K562 (cell line): ENCODE results near the gene NKIRAS2. TPM values are rescaled to one million over a fixed set of nuclear protein-coding genes. Genes with fewer than 3 reads are reported as not detected.

Experiments used
- ATAC-seq: fragments of 200-7000 bp; cut with Tn5 transposase; 3 replicates; pipeline ENCODE4 v1.9.1; 2020; ENCODE audit warnings: moderate library complexity
- BruUV-seq: library from RNA; stranded (reverse); fragments of 400-500 nt; replicated peaks from 2 replicates; lab custom pipeline; 2021; lab: Mats Ljungman, UMichigan
- CTCF ChIA-PET: fragments of 300-600 bp; formaldehyde crosslinking; extraction: SDS; loops from one replicate; lab custom pipeline; 2021; ENCODE audit warnings: low intra/inter-chr PET ratio; lab: Yijun Ruan, JAX
- POLR2A ChIA-PET: fragments of 300-600, 350-650 bp; sonication (Branson Sonifier 250); formaldehyde crosslinking; extraction: SDS; loops from one replicate; lab custom pipeline; 2021; ENCODE audit warnings: antibody characterized with exemption, inconsistent platforms; lab: Yijun Ruan, JAX
- DNase-seq, 4 experiments: peaks; one replicate each; pipeline versions ENCODE4 v3.0.0 to v3.0.0-alpha.2; 2011 to 2018; ENCODE audit warnings: low spot score in 3 of 4, mixed read lengths in 3 of 4; ENCODE audit errors: extremely low read depth in 1 of 4
- FAIRE-seq: peaks from 2 replicates; lab custom pipeline; 2011; peaks lifted over from hg19 to GRCh38; lab: Jason Lieb, UNC
- H2AFZ ChIP-seq: 2 replicates; pipeline ENCODE4 v1.6.0; 2011; ENCODE audit warnings: low read depth, low read length, control low read depth, inconsistent platforms
- H3K27ac ChIP-seq: fragments of 200-600 bp; 3 replicates; pipeline ENCODE4 v1.8.0; 2011; ENCODE audit warnings: low read depth, mild to moderate bottlenecking, control low read depth, inconsistent platforms, low read length, moderate library complexity, mixed read lengths; ENCODE audit errors: extremely low read depth
- H3K27me3 ChIP-seq, 2 experiments: fragments of 300-600 bp in 1 of 2; 2 replicates in 1 of 2; 3 replicates in 1 of 2; pipeline versions ENCODE4 v1.6.0 to v1.8.0; 2011; ENCODE audit warnings: inconsistent platforms in 2 of 2, low read length in 2 of 2, mild to moderate bottlenecking in 1 of 2, mixed read lengths in 1 of 2, moderate library complexity in 1 of 2; ENCODE audit not compliant: control insufficient read depth in 2 of 2, insufficient read depth in 2 of 2
- H3K36me3 ChIP-seq: fragments of 300-600 bp; 3 replicates; pipeline ENCODE4 v1.8.0; 2011; ENCODE audit warnings: mild to moderate bottlenecking, low read length, inconsistent platforms; ENCODE audit not compliant: control insufficient read depth, insufficient read depth
- H3K4me1 ChIP-seq, 2 experiments: fragments of 200-600 bp in 1 of 2; replicated peaks in 1 of 2; 2 replicates in 1 of 2; 3 replicates in 1 of 2; pipeline versions ENCODE4 v1.5.1 to v1.8.0; 2011; ENCODE audit warnings: inconsistent platforms in 2 of 2, low read length in 2 of 2, mild to moderate bottlenecking in 1 of 2, mixed read lengths in 1 of 2, moderate library complexity in 1 of 2; ENCODE audit not compliant: control insufficient read depth in 2 of 2, insufficient read depth in 2 of 2
- H3K4me2 ChIP-seq: 2 replicates; pipeline ENCODE4 v1.6.1; 2011; ENCODE audit warnings: low read length, control low read depth, inconsistent platforms, mixed read lengths; ENCODE audit not compliant: insufficient read depth
- H3K4me3 ChIP-seq: fragments of 200-600 bp; sonication (generic), shearing (Covaris generic); 2 replicates; pipeline ENCODE4 v1.5.1; 2016; ENCODE audit warnings: control low read depth, inconsistent platforms
- H3K79me2 ChIP-seq: fragments of 200-600 bp; 3 replicates; pipeline ENCODE4 v1.8.0; 2011; ENCODE audit warnings: low read length, inconsistent platforms; ENCODE audit not compliant: control insufficient read depth, insufficient read depth
- H3K9ac ChIP-seq, 2 experiments: 2 replicates each; pipeline versions ENCODE4 v1.6.0 to v1.6.1; 2011; ENCODE audit warnings: low read depth in 2 of 2, low read length in 2 of 2, control low read depth in 1 of 2, inconsistent platforms in 1 of 2, mild to moderate bottlenecking in 1 of 2, mixed read lengths in 1 of 2; ENCODE audit not compliant: insufficient read depth in 1 of 2
- H3K9me1 ChIP-seq: one replicate; pipeline ENCODE4 v1.6.0; 2011; ENCODE audit warnings: inconsistent platforms, mild to moderate bottlenecking, low read length, moderate library complexity; ENCODE audit not compliant: control insufficient read depth, insufficient read depth
- H3K9me3 ChIP-seq: replicated peaks from 2 replicates; pipeline ENCODE4 v1.5.1; 2011; ENCODE audit warnings: low read depth, low read length, inconsistent platforms; ENCODE audit not compliant: control insufficient read depth, insufficient read depth
- H4K20me1 ChIP-seq: replicated peaks from 2 replicates; pipeline ENCODE4 v1.6.1; 2011; ENCODE audit warnings: low read length, inconsistent platforms, mixed read lengths; ENCODE audit not compliant: control insufficient read depth, insufficient read depth
- COPS2 ChIP-seq: fragments of 450-650 bp; conservative IDR thresholded peaks from 2 replicates; pipeline ENCODE4 v1.6.1; 2016; ENCODE audit warnings: mild to moderate bottlenecking, moderate library complexity
- FOSL1 ChIP-seq: fragments of 200-800 bp; sonication (Bioruptor generic); conservative IDR thresholded peaks from 2 replicates; pipeline ENCODE4 v1.6.1; 2016; ENCODE audit warnings: missing genetic modification characterization, missing compliant biosample characterization
- FOXK1 ChIP-seq: sonication (generic); formaldehyde crosslinking; IDR thresholded peaks from 2 replicates; pipeline ENCODE4 v1.8.0; 2022; ENCODE audit warnings: missing genetic modification reagents, mild to moderate bottlenecking, borderline replicate concordance
- FUS ChIP-seq: fragments of 200-400 bp; formaldehyde crosslinking; optimal IDR thresholded peaks from 2 replicates; pipeline ENCODE3; 2017; ENCODE audit warnings: low read depth, low read length
- ILF3 ChIP-seq: fragments of 450-650 bp; IDR thresholded peaks from 2 replicates; pipeline ENCODE4 v1.6.1; 2018; ENCODE audit warnings: antibody characterized with exemption, mild to moderate bottlenecking, moderate library complexity, borderline replicate concordance
- JUNB ChIP-seq: fragments of 450-650 bp; formaldehyde crosslinking; conservative IDR thresholded peaks from 2 replicates; pipeline ENCODE4 v1.4.0; 2020; ENCODE audit warnings: mild to moderate bottlenecking
- KAT2B ChIP-seq: IDR thresholded peaks from one replicate; pipeline ENCODE4 v1.6.1; 2012; ENCODE audit warnings: low read depth, mild to moderate bottlenecking, control low read depth, inconsistent platforms, low read length, moderate library complexity
- KLF1 ChIP-seq: fragments of 450-650 bp; IDR thresholded peaks from 2 replicates; pipeline ENCODE4 v1.6.1; 2016; ENCODE audit warnings: missing genetic modification characterization, missing compliant biosample characterization
- NCOA6 ChIP-seq: fragments of 450-650 bp; IDR thresholded peaks from 2 replicates; pipeline ENCODE4 v1.6.1; 2017; ENCODE audit warnings: mild to moderate bottlenecking
- NFIX ChIP-seq: fragments of 250-450 bp; sonication (Bioruptor Pico); IDR thresholded peaks from 2 replicates; pipeline ENCODE4 v1.4.0; 2020; ENCODE audit warnings: low read depth, mild to moderate bottlenecking, moderate library complexity
- NKRF ChIP-seq: fragments of 450-650 bp; IDR thresholded peaks from 2 replicates; pipeline ENCODE4 v1.6.1; 2016; ENCODE audit warnings: borderline replicate concordance
- ZNF277 ChIP-seq: fragments of 250-450 bp; sonication (Bioruptor Pico); IDR thresholded peaks from 2 replicates; pipeline ENCODE4 v1.8.0; 2022; ENCODE audit warnings: inconsistent platforms, mild to moderate bottlenecking, moderate library complexity, borderline replicate concordance
- ZNF764 ChIP-seq: fragments of 250-450 bp; sonication (Bioruptor Pico); IDR thresholded peaks from 2 replicates; pipeline ENCODE4 v1.4.0; 2020; ENCODE audit warnings: low read depth, mild to moderate bottlenecking, moderate library complexity
- WGBS: fragments of 100-300 bp; shearing (Covaris generic); methylation state at CpG from one replicate; pipeline ENCODE4 v1.1.6; 2016; ENCODE audit warnings: low coverage, mixed read lengths; ENCODE audit not compliant: insufficient coverage; ENCODE audit errors: missing lambda C conversion rate; 5-methylcytosine and 5-hydroxymethylcytosine counted together
- in situ Hi-C: fragments of 300-500 bp; cut with MboI; formaldehyde crosslinking; loops from 4 replicates; pipeline ENCODE4 v1.15.0; 2018; ENCODE audit warnings: inconsistent platforms, mixed read lengths
- intact Hi-C: fragments of 100-400 bp; cut with micrococcal nuclease; formaldehyde crosslinking; loops from 2 replicates; pipeline ENCODE4 v1.14.2; 2022
- polyA plus RNA-seq, 8 experiments: library from polyadenylated mRNA; depleted of rRNA in 4 of 8; stranded (reverse) in 5 of 8; unstranded in 3 of 8; fragments of >200 nt; fragmentation: Nextera tagmentation in 2 of 8; fragmentation: Illumina TruSeq in 1 of 8; extraction: Ambion mirVana in 2 of 8; extraction: Trizol in 1 of 8; gene quantifications; 2 replicates each; pipeline versions ENCODE4 v1.2.1 to v1.2.3, GENCODE V29; 2011 to 2014; ENCODE audit warnings: inconsistent platforms in 1 of 8, missing spikeins in 1 of 8
- total RNA-seq, 7 experiments: library from RNA; depleted of rRNA in 6 of 7; stranded (reverse); fragments of >200 nt in 6 of 7; fragmentation: Illumina TruSeq in 2 of 7; extraction: Trizol in 2 of 7; gene quantifications; 2 replicates each; pipeline versions ENCODE4 v1.2.1 to v1.2.3, GENCODE V29; 2011 to 2021; ENCODE audit warnings: low replicate concordance in 1 of 7
- TF ChIP-seq, protein P1 (sequence below): sonication (generic); formaldehyde crosslinking; IDR thresholded peaks from 2 replicates; pipeline ENCODE4 v1.8.0; 2022; ENCODE audit warnings: missing genetic modification reagents, mild to moderate bottlenecking, borderline replicate concordance
- TF ChIP-seq, protein P2 (sequence below): fragments of 250-450 bp; sonication (Bioruptor Pico); IDR thresholded peaks from 2 replicates; pipeline ENCODE4 v1.9.0; 2021; ENCODE audit warnings: mild to moderate bottlenecking
- TF ChIP-seq, protein P3 (sequence below): fragments of 450-650 bp; formaldehyde crosslinking; IDR thresholded peaks from 2 replicates; pipeline ENCODE4 v1.4.0; 2022; ENCODE audit warnings: missing genetic modification characterization

Gene NKIRAS2
- total and polyA plus RNA-seq, 9 of the 15 experiments (the other 6 are each of a cell fraction or from before 2014, with no cell fraction given): 10.1 to 65.5 (median 29.8) TPM

DNA sequence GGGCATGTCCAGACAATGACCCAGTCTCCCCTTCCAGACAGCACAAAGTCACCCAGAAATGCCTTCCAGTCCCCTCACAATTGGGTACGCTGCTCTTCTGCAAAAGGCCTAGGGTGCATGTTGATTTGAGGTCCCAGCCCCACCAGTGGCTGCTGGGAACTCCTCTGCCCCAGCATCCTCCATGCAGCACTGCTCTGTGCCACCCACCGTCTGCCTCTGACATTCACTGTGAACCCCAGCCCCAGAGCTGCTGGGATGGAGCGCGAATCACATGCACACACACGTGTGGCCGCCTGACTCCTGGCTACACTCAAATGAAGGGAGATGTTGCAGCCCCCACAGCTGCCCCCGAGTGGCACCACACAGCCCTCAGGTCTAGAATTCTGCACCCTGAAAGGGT is 31.8 kb downstream of the NKIRAS2 start (continued):
- TF ChIP-seq, protein P1, sequence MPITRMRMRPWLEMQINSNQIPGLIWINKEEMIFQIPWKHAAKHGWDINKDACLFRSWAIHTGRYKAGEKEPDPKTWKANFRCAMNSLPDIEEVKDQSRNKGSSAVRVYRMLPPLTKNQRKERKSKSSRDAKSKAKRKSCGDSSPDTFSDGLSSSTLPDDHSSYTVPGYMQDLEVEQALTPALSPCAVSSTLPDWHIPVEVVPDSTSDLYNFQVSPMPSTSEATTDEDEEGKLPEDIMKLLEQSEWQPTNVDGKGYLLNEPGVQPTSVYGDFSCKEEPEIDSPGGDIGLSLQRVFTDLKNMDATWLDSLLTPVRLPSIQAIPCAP (CRISPR knock-in tag): no peak
- TF ChIP-seq FOSL1 (tag) (no peak), NCOA6 (no peak)

DNA sequence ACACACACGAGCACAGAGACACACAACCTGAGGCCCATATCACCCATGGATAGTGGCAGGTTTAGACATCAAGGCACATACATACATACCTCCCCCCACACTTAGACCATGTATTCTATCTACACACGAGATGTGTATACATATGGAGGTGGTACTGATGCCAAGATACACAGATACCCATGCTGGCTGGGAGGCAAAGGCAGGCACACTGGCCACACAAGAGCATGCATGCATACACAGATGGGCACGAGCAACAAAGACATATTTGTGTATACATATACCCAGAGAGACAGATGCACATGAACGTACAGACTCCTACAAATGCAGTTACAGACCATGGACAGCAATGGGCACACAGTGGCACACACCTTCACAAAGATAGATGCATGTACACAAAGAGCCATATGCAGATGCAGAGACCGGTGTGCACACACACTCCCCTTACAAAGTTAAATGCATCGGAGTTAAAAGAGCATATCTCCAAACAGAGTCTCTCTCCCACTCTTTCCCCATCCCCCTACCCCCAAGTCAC is 32.5 kb downstream of the NKIRAS2 start:
- FAIRE-seq: no peak
- Histone ChIP-seq H3K27me3 (peaks cover 10 to 53% of the 10 kb centered on the region in 2 experiments; a peak in 4 of 5 replicates), H3K4me2 (no peak overlapping the region), H3K36me3 (no peaks in the 10 kb centered on the region), H3K9me3 (no peaks in the 10 kb centered on the region), H3K27ac (no peak overlapping the region), H2AFZ (no peak overlapping the region), H3K9ac (no peak overlapping the region), H4K20me1 (no peaks in the 10 kb centered on the region), H3K9me1 (no peaks in the 10 kb centered on the region), H3K4me3 (no peak overlapping the region), H3K4me1 (peaks cover 3 to 14% of the 10 kb centered on the region in 2 experiments; a peak in 3 of 5 replicates), H3K79me2 (no peaks in the 10 kb centered on the region)
- WGBS: 12% methylated on average over 6 of the region's 6 CpGs
- POLR2A ChIA-PET: no interaction called here
- no TSS peak for BruUV-seq
- DNase-seq: no peak
- in situ Hi-C loops: no loop called here
- intact Hi-C loops: no loop called here
- no peak for ATAC-seq
- CTCF ChIA-PET: no interaction called here
- no peak for TF ChIP-seq NKRF
- TF ChIP-seq, protein P2, sequence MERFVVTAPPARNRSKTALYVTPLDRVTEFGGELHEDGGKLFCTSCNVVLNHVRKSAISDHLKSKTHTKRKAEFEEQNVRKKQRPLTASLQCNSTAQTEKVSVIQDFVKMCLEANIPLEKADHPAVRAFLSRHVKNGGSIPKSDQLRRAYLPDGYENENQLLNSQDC (CRISPR knock-in tag): no peak
- TF ChIP-seq, protein P3, sequence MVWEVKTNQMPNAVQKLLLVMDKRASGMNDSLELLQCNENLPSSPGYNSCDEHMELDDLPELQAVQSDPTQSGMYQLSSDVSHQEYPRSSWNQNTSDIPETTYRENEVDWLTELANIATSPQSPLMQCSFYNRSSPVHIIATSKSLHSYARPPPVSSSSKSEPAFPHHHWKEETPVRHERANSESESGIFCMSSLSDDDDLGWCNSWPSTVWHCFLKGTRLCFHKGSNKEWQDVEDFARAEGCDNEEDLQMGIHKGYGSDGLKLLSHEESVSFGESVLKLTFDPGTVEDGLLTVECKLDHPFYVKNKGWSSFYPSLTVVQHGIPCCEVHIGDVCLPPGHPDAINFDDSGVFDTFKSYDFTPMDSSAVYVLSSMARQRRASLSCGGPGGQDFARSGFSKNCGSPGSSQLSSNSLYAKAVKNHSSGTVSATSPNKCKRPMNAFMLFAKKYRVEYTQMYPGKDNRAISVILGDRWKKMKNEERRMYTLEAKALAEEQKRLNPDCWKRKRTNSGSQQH (CRISPR knock-in tag): no peak
- TF ChIP-seq KLF1 (tag): no peak
- TF ChIP-seq NFIX (CRISPR knock-in tag): no peak
- TF ChIP-seq JUNB: no peak
- TF ChIP-seq COPS2: no peak
- no peak for TF ChIP-seq FOXK1 (CRISPR knock-in tag)
- no peak for TF ChIP-seq ZNF277
- no peak for TF ChIP-seq ILF3
- no peak for TF ChIP-seq ZNF764
- no peak for TF ChIP-seq KAT2B
- TF ChIP-seq FUS: no peak
